ENCODE data around the gene SYNGR4. TPM values are rescaled to one million over a fixed set of nuclear protein-coding genes. Genes with fewer than 3 reads are reported as not detected.

The SYNGR4 gene
- total and polyA plus RNA-seq, 2 donors (not counting 1 experiment from before 2014, with no cell fraction given) = not detected

DNA sequence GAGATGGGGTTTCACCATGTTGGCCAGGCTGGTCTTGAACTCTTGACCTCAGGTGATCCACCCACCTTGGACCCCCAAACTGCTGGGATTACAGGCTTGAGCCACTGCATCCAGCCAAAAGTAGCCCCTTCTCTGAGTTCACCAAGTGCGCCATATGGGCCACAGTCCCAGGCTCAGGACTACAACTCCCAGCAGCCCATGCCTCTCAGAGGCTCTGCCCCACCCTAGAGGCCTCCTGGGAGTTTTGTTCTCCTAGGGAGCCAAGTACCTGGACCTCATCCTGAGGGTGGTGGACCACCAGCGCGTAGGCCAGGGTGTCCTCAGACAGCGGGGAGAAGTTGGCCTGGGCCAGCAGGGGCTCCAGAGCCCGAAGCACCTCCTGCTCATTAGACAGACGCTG is 19.3 kb upstream of the SYNGR4 start:
- Histone ChIP-seq H3K4me3 (ENCODE audit: control extremely low read depth in 1 of 5, extremely low read depth in 1 of 5, insufficient read depth in 1 of 5, low read depth in 2 of 5, low read length in 4 of 5) (no peak overlapping the region), H3K79me2 (ENCODE audit: control insufficient read depth, insufficient read depth, low read length) (no peaks in the 10 kb centered on the region), H3K27me3 (replicated peaks in 1 of 4; ENCODE audit: control extremely low read depth in 1 of 4, control insufficient read depth in 3 of 4, insufficient read depth in 4 of 4, low read length in 3 of 4) (no peaks in the 10 kb centered on the region), H3K9ac (ENCODE audit: low read length) (no peak overlapping the region), H3K27ac (ENCODE audit: low read length in 2 of 2) (no peak overlapping the region), H3K9me3 (ENCODE audit: control extremely low read depth in 1 of 3, control insufficient read depth in 2 of 3, insufficient read depth in 1 of 3, low read length in 2 of 3) (no peaks in the 10 kb centered on the region), H3K36me3 (replicated peaks in 1 of 2; ENCODE audit: control extremely low read depth in 1 of 2, control insufficient read depth in 1 of 2, extremely low read depth in 1 of 2, insufficient read depth in 2 of 2, low read length in 1 of 2) (peaks cover 0 to 9% of the 10 kb centered on the region in 2 experiments), H4K20me1 (ENCODE audit: control insufficient read depth, insufficient read depth, low read length, poor library complexity, severe bottlenecking) (no peaks in the 10 kb centered on the region), H3K4me1 (ENCODE audit: control insufficient read depth in 2 of 2, insufficient read depth in 2 of 2, low read length in 2 of 2) (no peaks in the 10 kb centered on the region), H3K4me2 (replicated peaks; ENCODE audit: low read depth, low read length, poor library complexity, severe bottlenecking) (no peak overlapping the region), H2AFZ (ENCODE audit: insufficient read depth, low read depth, low read length, poor library complexity, severe bottlenecking) (no peak overlapping the region)
- ChIA-PET POLR2A (no interaction called here), CTCF (no interaction called here)
- DNase-seq (no peak), ATAC-seq (ENCODE audit: low read depth) (no peak)
- Mint-ChIP-seq H3K27ac (no peak overlapping the region), H3K4me1 (no peaks in the 10 kb centered on the region), H3K27me3 (no peaks in the 10 kb centered on the region), H3K9me3 (ENCODE audit: insufficient read depth) (no peaks in the 10 kb centered on the region), H3K4me3 (no peak overlapping the region)
- WGBS (ENCODE audit: insufficient coverage) = 89% methylated on average over 6 of the region's 6 CpGs
- intact Hi-C loops (cut with micrococcal nuclease) = no loop called here
- TF ChIP-seq, protein P1, sequence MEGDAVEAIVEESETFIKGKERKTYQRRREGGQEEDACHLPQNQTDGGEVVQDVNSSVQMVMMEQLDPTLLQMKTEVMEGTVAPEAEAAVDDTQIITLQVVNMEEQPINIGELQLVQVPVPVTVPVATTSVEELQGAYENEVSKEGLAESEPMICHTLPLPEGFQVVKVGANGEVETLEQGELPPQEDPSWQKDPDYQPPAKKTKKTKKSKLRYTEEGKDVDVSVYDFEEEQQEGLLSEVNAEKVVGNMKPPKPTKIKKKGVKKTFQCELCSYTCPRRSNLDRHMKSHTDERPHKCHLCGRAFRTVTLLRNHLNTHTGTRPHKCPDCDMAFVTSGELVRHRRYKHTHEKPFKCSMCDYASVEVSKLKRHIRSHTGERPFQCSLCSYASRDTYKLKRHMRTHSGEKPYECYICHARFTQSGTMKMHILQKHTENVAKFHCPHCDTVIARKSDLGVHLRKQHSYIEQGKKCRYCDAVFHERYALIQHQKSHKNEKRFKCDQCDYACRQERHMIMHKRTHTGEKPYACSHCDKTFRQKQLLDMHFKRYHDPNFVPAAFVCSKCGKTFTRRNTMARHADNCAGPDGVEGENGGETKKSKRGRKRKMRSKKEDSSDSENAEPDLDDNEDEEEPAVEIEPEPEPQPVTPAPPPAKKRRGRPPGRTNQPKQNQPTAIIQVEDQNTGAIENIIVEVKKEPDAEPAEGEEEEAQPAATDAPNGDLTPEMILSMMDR (IDR thresholded peaks at IDR 0.05) = no peak

DNA sequence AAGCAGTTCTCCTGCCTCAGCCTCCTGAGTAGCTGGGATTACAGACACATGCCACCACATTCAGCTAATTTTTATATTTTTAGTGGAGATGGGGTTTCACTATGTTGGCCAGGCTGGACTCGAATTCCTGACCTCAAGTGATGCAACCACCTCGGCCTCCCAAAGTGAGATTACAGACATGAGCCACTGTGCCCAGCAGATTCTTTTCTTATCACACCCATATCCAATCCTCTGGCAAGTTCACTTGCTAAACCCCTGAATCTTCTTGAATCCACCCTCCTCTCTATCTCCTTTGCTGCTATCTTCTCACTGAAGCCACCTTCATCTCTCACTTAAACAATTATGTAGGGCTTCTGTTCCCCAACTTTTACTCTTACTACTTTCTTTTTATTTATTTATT is 18.0 kb upstream of the SYNGR4 start:
- H3K9me3 ChIP-seq (ENCODE audit: control extremely low read depth in 1 of 3, control insufficient read depth in 2 of 3, insufficient read depth in 1 of 3, low read length in 2 of 3) = no peaks in the 10 kb centered on the region
- 93% methylated on average over 2 of the region's 2 CpGs for WGBS (ENCODE audit: insufficient coverage)
- no peaks in the 10 kb centered on the region for H4K20me1 ChIP-seq (ENCODE audit: control insufficient read depth, insufficient read depth, low read length, poor library complexity, severe bottlenecking)
- Mint-ChIP-seq H3K4me3 (no peak overlapping the region), H3K4me1 (peaks cover 2% of the 10 kb centered on the region), H3K27me3 (no peaks in the 10 kb centered on the region), H3K9me3 (ENCODE audit: insufficient read depth) (no peaks in the 10 kb centered on the region), H3K27ac (no peak overlapping the region)
- peaks cover 0 to under 1% of the 10 kb centered on the region in 2 donors for H3K4me1 ChIP-seq (ENCODE audit: control insufficient read depth in 2 of 2, insufficient read depth in 2 of 2, low read length in 2 of 2)
- H3K4me2 ChIP-seq (replicated peaks; ENCODE audit: low read depth, low read length, poor library complexity, severe bottlenecking) = no peak overlapping the region
- no peak overlapping the region for H2AFZ ChIP-seq (ENCODE audit: insufficient read depth, low read depth, low read length, poor library complexity, severe bottlenecking)
- H3K27ac ChIP-seq (ENCODE audit: low read length in 2 of 2) = no peak overlapping the region
- no peak overlapping the region for H3K4me3 ChIP-seq (ENCODE audit: control extremely low read depth in 1 of 5, extremely low read depth in 1 of 5, insufficient read depth in 1 of 5, low read depth in 2 of 5, low read length in 4 of 5)
- no peaks in the 10 kb centered on the region for H3K79me2 ChIP-seq (ENCODE audit: control insufficient read depth, insufficient read depth, low read length)
- H3K27me3 ChIP-seq (replicated peaks in 1 of 4; ENCODE audit: control extremely low read depth in 1 of 4, control insufficient read depth in 3 of 4, insufficient read depth in 4 of 4, low read length in 3 of 4) = no peaks in the 10 kb centered on the region
- POLR2A ChIA-PET = no interaction called here
- H3K36me3 ChIP-seq (replicated peaks in 1 of 2; ENCODE audit: control extremely low read depth in 1 of 2, control insufficient read depth in 1 of 2, extremely low read depth in 1 of 2, insufficient read depth in 2 of 2, low read length in 1 of 2) = peaks cover 0 to 8% of the 10 kb centered on the region in 2 experiments
- CTCF ChIA-PET = no interaction called here
- ATAC-seq (ENCODE audit: low read depth) = no peak
- DNase-seq = no peak
- intact Hi-C loops (cut with micrococcal nuclease) = no loop called here
- TF ChIP-seq, protein P1 (IDR thresholded peaks at IDR 0.05) = no peak
- no peak for TF ChIP-seq EZH2 (IDR thresholded peaks at IDR 0.05; ENCODE audit: borderline replicate concordance, insufficient read depth, low read depth, low read length, poor library complexity, severe bottlenecking)
- H3K9ac ChIP-seq (ENCODE audit: low read length) = no peak overlapping the region
